ENCODE results near the gene LYVE1.

The LYVE1 gene

DNA sequence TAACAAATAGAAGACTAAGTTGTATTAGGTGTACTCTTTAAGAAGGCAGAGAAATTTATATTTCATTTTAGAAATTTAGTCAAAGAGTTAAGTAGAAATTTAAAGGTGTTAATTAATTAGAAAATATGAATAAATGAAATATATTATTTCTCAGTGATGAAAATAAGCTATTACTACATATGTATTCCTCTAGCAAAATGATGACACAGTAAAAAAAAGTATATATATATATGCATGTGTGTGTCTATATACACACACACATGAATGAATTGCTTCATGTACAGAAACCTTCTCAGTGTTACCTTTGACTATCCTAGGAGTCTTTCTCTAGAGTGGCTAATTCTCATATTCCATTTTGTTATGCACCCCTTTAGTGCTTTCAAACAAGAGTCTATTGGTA lies 35.1 kb downstream of the LYVE1 start:
- Histone ChIP-seq H3K4me3 (no peak overlapping the region), H3K27ac (no peak overlapping the region)

DNA sequence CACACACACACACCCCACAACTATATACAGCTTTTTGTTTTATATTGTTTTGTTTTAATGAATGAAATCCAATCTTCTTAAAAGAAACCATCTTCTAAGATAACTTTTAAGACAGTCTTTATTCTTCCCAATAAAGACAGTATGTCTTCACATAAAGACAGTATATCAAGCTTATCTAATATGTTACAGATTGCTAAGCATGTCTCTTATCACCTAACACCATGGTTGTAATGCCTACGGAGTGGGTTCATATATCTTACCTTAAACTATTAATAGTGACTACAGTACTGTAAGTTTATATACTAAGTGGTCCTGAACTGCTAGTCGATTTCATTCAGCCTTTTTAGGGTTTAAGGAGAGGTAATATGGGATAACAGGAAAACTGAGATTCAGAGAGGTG lies 35.9 kb downstream of the LYVE1 start:
- H3K4me3 ChIP-seq, result no peak overlapping the region
- H3K27ac ChIP-seq, result no peak overlapping the region

DNA sequence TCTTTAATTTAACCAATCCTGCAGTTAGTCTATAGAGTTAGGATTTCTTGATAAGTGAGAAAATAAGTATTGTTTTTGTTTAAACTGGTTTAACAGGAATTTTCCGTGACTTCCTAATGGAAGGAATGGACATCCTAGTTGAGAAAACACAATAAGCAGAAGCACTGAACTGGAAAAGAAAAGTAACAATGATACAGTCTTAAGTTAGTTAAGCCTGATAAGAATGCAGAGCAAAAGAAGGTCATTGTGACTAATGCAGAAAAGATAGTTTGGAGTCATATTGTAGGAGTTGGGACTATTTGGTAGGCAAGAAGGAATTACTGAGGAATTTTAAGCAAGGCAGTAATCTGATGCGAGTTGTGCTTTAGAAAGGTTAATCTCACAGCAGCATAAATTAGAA lies 39.2 kb downstream of the LYVE1 start:
- Histone ChIP-seq H3K27ac (no peak overlapping the region), H3K4me3 (no peak overlapping the region)

DNA sequence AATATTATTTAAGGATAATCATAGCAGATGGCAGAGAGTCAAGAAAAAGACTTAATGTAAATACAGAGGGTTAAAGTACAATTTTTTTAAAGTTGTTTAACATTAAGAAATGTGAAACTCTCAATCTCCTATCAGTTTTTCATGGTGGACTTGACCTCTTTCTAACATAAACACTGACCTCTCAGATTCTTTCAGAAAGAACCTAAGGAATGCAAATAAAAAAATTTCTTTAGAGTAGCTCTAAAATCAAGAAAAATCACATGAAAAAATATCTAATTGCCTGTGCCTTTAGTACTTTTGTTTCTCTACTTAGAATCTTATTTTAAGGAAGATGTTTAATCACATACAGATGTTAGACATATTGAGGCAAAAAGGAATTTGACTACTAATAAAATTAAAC lies 40.3 kb downstream of the LYVE1 start:
- peak overlapping the region in 4 of 21 experiments; percentile 16 to 60 (median 30) for H3K27ac ChIP-seq
- no peak overlapping the region for H3K4me3 ChIP-seq

DNA sequence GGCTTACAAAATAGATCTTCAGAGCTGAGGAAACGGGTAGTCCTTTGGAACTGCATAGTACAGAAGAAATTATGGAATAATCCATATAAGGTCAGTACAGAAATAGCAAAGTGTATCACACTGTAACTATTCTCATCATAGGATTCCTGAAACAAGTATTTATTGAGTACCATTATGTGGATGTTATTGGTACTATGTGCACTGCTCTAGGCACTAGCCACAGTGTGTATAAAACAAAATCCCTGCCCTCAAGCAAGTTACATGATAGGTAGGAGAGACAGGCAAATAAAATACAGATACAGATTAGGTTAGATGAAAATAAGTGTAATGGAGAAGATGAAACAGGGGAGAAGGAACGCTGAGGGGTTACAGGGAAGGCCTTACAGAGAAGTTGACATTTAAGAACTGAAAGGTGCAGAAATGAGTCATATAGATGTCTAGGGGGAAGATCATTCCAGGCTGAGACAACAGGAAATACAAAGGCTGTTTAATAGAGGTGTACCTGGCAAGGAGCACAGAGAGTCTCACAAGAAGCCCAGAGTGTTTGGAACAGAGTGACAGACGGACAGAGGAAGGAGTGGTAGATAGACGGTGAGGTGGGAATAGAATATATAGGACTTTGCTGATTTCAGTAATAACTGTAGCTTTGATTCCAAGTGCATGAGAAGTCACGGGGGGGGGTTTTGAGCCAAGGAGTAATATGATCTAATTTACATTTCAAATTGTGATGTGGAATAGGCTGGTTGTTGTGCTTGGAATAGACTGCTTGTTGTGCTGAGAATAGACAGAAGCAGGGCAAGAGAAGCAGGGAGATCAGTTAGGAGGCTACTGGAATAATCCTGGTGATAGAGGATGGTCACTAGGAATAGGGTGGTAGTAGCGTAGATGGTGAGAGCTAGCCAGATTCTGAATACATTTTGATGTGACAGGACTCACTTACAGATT lies 41.2 kb downstream of the LYVE1 start:
- Histone ChIP-seq H3K4me3 (no peak overlapping the region), H3K27ac (peak overlapping the region in 7 of 21 experiments; percentile 8 to 61 (median 49))

DNA sequence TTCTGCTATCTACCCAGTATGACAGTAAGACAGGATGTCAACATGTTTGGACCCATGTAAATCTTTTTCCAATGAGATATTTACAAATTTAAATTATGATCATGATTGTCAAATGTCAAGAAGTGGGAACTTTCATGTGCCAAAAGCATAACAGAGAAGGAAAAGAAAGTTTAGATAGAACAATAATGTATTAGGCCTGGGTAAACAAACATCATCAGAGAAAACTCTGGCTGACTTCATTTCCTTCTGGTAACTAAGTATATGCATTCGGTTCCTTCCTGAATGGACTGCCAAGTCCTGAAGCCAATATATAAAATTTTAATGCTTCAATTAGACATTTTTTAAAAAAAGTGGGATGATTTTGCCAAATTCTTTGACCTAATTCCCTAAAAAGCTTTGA lies 44.0 kb downstream of the LYVE1 start:
- no peak overlapping the region for H3K4me3 ChIP-seq
- peak overlapping the region in 2 of 21 experiments; percentile 33 to 68 for H3K27ac ChIP-seq

DNA sequence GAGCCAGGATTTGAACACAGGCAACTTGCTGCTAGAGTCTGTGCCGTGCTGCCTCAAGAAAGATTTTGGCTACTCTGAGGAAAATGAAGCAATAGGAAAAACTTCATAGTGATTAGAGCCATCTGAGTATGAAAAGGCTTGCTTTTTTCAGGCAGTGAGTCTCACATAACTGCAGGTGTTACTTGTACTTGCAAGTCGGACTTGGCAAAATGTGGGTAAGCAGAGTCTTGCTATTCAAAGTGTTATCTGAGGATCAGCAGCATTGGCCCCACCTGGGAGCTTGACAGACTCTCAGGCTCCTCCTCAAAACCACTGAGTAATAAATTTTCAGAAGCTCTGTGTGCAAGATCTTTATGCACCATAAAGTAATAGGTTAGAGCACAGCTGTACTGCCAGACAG lies 45.5 kb downstream of the LYVE1 start:
- Histone ChIP-seq H3K27ac (peak overlapping the region in 16 of 21 experiments; percentile 9 to 68 (median 35)), H3K4me3 (no peak overlapping the region)

DNA sequence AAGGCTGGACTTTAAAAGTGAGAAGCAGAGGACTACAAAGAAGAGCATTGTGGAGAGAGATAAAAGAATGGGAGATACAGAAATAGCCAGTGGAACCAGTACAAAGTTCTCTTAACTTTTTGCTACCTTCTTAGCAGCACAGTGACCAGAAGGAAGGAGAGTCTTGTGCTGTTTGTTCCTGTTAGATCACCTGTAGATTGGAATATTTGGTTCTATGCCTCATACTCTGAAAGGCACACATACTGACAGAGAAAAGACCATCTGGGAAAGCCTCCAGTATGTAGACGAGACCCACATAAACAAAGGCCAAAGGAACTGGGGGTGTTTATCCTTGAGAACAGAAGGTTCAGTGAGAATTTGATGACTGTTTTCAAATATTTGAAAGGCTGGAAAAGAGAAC lies 46.2 kb downstream of the LYVE1 start:
- Histone ChIP-seq H3K27ac (peak overlapping the region in 15 of 21 experiments; percentile 12 to 58 (median 39)), H3K4me3 (no peak overlapping the region)

DNA sequence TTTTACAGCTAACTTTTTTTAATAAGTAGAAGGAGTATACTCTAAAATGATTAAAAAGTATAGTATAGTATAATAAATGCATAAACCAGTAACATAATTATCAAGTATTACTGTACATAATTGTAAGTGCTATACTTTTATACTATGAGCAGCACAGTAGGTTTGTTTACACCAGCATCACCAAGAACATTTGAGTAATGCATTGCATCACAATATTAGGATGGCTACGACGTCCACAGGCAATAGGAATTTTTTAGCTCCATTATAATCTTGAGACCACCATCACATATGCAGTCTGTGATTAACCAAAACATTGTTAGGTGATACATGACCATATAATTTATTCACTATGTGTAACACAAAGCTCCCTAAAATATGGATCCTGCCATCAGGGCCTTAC lies 47.9 kb downstream of the LYVE1 start:
- Histone ChIP-seq H3K4me3 (no peak overlapping the region), H3K27ac (peak overlapping the region in 3 of 21 experiments; percentile 3 to 41 (median 39))

DNA sequence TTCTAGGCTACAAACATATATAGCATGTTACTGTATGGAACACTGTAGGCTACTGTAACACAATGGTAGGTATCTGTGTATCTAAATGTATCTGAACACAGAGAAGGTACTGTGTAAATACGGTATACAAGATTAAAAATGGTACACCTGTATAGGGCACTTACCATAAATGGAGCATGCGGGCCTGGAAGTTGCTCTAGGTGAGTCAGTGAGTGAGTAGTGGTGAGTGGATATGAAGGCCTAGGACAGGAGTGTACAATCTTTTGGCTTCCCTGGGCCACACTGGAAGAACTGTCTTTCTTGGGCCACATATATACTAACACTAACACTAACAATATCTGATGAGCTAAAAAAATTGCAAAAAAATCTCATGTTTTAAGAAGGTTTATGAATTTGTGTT lies 48.8 kb downstream of the LYVE1 start:
- H3K4me3 ChIP-seq, result no peak overlapping the region
- H3K27ac ChIP-seq, result peak overlapping the region in 1 of 21 experiments; percentile 19

DNA sequence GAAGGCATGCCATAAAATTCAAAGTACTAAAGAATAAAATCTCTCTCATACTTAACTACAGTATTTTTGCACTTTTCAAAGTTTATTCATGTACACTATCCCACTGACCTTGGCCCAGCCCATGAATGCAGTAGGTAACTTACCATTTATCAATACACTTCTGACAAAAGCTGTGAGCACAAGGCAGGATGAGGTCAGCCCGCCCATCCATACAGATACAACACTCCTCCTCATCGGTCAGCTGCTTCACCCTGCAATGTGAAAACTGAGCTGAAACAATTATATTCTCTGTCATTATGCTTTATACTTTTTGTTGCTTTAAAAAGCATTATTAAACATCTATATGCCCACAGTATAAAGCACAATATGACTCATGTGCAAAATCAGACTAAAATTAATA lies 49.6 kb downstream of the LYVE1 start:
- Histone ChIP-seq H3K27ac (peak overlapping the region in 3 of 21 experiments; percentile 11 to 26 (median 19)), H3K4me3 (no peak overlapping the region)

DNA sequence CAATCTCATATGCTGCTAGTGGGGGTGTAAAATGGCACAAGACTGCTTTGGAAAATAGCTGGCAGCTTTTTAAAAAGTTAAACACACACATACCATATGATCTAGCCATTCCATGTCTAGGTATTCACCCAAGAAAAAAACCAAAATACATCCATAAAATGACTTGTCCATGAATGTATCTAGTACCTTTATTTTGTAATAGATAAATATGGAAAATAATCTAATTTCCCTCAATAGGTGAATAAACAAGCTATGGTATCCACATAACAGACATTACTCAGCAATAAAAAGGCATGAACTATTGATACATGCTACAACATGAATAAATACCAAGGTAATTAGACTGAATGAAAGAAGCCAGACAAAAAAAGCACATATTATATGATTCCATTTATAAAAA lies 50.3 kb downstream of the LYVE1 start:
- H3K4me3 ChIP-seq, result no peak overlapping the region
- peak overlapping the region in 2 of 21 experiments; percentile 23 to 30 for H3K27ac ChIP-seq

DNA sequence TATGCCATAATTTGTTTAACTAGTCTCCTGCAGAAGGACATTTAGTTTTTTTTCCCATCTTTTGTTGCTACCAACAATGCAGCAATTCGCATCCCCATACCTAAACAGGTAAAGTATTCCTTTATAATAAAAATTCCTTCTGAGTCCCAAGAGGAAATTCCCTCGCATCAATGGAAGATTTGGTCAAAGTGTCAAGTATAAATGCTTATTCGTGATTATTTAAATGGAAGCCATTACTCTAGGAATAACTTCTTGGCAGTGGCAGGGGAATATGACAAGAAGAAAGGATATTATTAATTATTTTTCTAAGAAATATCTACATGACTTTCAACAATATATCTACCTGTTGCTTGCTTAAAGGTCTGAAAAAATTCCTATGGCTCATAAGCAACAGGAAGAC lies 53.0 kb downstream of the LYVE1 start:
- Histone ChIP-seq H3K27ac (no peak overlapping the region), H3K4me3 (no peak overlapping the region)

DNA sequence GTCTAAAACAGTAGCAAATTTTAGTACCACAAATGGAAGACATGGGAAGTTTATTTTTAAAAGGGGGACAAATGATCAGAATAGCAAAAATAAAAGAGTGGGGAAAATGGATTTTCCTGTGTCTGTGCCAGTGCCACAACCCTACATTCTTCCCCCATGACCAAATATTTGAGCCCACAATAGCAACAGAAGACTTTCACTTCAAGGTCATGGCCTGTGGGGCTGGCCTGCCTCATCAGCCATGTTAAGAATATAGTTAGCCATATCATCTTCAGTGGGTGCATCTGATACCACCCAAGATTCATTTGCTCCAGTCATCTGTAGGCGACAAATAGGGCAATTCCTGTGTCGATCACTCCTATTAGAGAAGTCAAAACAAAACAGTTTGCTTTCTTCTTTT lies 53.8 kb downstream of the LYVE1 start:
- Histone ChIP-seq H3K4me3 (no peak overlapping the region), H3K27ac (peak overlapping the region in 1 of 21 experiments; percentile 26)

DNA sequence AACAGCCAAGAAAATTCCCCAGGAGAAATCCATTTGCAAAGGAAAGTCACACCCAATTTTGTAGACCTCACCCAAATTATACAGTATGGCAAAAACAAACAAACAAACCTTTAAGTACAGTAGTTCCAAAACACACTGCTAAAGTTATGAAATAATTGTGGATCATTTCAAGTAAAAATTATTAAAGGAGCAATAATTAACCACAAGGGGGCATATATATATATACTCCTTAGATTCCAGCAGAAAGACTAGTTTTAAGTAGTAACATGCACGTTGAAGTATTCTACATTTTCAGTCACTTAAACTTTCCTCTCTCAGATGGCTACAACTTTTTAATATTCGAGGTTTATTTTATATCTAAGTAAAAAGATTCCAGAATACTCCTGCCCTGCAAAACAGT lies 54.3 kb downstream of the LYVE1 start:
- H3K4me3 ChIP-seq, result no peak overlapping the region
- H3K27ac ChIP-seq, result peak overlapping the region in 2 of 21 experiments; percentile 13 to 26

DNA sequence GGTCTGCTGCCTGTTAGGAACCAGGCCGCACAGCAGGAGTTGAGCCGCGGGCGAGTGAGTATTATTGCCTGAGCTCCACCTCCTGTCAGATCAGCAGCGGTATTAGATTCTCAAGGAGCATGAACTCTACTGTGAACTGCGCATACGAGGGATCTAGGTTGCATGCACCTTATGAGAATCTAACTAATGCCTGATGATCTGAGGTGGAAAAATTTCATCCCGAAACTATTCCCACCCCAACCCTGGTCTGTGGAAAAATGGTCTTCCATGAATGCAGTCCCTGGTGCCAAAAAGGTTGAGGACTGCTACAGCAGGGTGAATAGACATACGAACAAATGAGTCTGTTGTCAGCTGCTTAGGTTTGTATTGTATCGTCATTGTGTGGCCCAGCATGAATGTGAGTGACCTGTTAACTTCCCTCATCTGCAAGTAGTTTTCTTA lies 57.3 kb downstream of the LYVE1 start:
- H3K27ac ChIP-seq, result peak overlapping the region in 1 of 21 experiments; percentile 2
- no peak overlapping the region for H3K4me3 ChIP-seq

All from skin epidermis (tissue), 12 donors.